Hematopoietic multipotent progenitor cell treated with erythropoietin and hydrocortisone succinate and interleukin-3 and kit ligand, for 15 days (in vitro differentiated cells): ENCODE measurements around the gene KRTAP5-2.

Source experiments
- DNase-seq: peaks from one replicate; pipeline ENCODE4 v3.0.0-alpha.2; 2015; ENCODE audit warnings: low spot score

The KRTAP5-2 gene

GRCh38 chr11:1555713-1556153 lies 42.4 kb downstream of the KRTAP5-2 start:
- DNase-seq, result no peak

- no peak for DNase-seq
Observed at GRCh38 chr11:1554981-1555712, 42.9 kb downstream of the KRTAP5-2 start.

- DNase-seq, result no peak
Observed at GRCh38 chr11:1553808-1554594, 44.1 kb downstream of the KRTAP5-2 start.

- no peak for DNase-seq
Observed at GRCh38 chr11:1549338-1550330, 48.5 kb downstream of the KRTAP5-2 start.

- DNase-seq, result no peak
Observed at GRCh38 chr11:1548221-1549070, 49.6 kb downstream of the KRTAP5-2 start.

GRCh38 chr11:1547467-1548098 lies 50.5 kb downstream of the KRTAP5-2 start:
- no peak for DNase-seq
